ENCODE measurements around the gene ABAT. TPM values are rescaled to one million over a fixed set of nuclear protein-coding genes. Genes with fewer than 3 reads are reported as not detected.

The ABAT gene
- total and polyA plus RNA-seq, 4 donors = 4.4 to 14.0 (median 7.1) TPM

- Histone ChIP-seq H3K9me3 (ENCODE audit: control insufficient read depth in 4 of 4, insufficient read depth in 3 of 4, low read length in 3 of 4) (no peaks in the 10 kb centered on the region), H3K27ac (ENCODE audit: low read depth in 1 of 2, low read length in 1 of 2) (no peak overlapping the region), H3K9ac (ENCODE audit: insufficient read depth in 1 of 2, low read length in 2 of 2) (no peak overlapping the region), H3K4me1 (ENCODE audit: control insufficient read depth in 5 of 5, insufficient read depth in 5 of 5, low read length in 5 of 5) (no peaks in the 10 kb centered on the region), H3K27me3 (ENCODE audit: control insufficient read depth in 3 of 3, insufficient read depth in 3 of 3, low read length in 2 of 3) (no peaks in the 10 kb centered on the region), H3K36me3 (ENCODE audit: control insufficient read depth in 4 of 4, insufficient read depth in 4 of 4, low read length in 4 of 4) (peaks cover 23 to 63% (median 56%) of the 10 kb centered on the region in 4 donors), H3K4me3 (no peak overlapping the region)
- ATAC-seq (ENCODE audit: insufficient read depth, low FRiP score) = no peak
- DNase-seq = no peak
- TF ChIP-seq CTCF (IDR thresholded peaks at IDR 0.05; ENCODE audit: control extremely low read depth, extremely low read depth) = no peak
- 92 to 93% methylated on average over 9 of the region's 9 CpGs for WGBS, 2 donors
Observed at GRCh38 chr16:8631373-8631772, 43.0 kb upstream of the ABAT start.

DNA sequence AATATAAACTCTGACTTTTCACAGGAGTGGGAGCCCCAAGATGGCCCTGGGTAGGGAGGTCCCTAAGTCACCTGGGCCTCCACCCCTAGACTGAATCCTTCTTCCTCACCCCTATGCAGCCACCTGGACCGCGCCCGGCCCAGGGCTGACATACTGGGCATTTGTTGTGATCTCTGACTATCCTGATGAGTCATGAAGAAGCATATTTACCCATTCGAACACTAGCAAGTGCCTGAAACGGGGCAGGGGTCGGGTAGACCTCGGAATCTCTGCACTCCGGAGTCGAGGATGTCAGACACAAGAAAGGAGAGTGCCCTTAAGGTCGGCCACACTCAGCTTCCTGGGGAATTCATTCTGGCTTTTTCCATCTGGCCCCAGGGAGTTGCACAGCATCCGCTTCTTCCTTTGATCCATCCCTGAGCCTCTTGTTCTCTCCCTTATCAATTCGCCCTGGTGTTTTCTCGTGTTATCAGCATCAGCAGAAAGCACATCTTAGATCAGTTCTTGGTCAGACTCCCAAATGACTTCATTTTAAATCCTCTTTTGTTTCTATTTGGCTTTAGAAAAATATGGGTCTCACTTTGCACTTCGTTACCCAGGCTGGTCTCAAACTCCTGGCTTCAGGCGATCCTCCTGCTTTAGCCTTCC, 42.5 kb upstream of the ABAT start:
- ATAC-seq (ENCODE audit: insufficient read depth, low FRiP score) (no peak), DNase-seq (no peak)
- Histone ChIP-seq H3K36me3 (ENCODE audit: control insufficient read depth in 4 of 4, insufficient read depth in 4 of 4, low read length in 4 of 4) (peaks cover 23 to 62% (median 57%) of the 10 kb centered on the region in 4 donors), H3K27ac (ENCODE audit: low read depth in 1 of 2, low read length in 1 of 2) (peak overlapping the region in 1 of 2 donors; percentile 65), H3K9ac (ENCODE audit: insufficient read depth in 1 of 2, low read length in 2 of 2) (no peak overlapping the region), H3K4me1 (ENCODE audit: control insufficient read depth in 5 of 5, insufficient read depth in 5 of 5, low read length in 5 of 5) (no peaks in the 10 kb centered on the region), H3K9me3 (ENCODE audit: control insufficient read depth in 4 of 4, insufficient read depth in 3 of 4, low read length in 3 of 4) (no peaks in the 10 kb centered on the region), H3K4me3 (no peak overlapping the region), H3K27me3 (ENCODE audit: control insufficient read depth in 3 of 3, insufficient read depth in 3 of 3, low read length in 2 of 3) (no peaks in the 10 kb centered on the region)
- no peak for TF ChIP-seq CTCF (IDR thresholded peaks at IDR 0.05; ENCODE audit: control extremely low read depth, extremely low read depth)
- 70 to 71% methylated on average over 15 of the region's 15 CpGs for WGBS, 2 donors

GRCh38 chr16:8632675-8633182, 41.7 kb upstream of the ABAT start:
- Histone ChIP-seq H3K27me3 (ENCODE audit: control insufficient read depth in 3 of 3, insufficient read depth in 3 of 3, low read length in 2 of 3) (no peaks in the 10 kb centered on the region), H3K9me3 (ENCODE audit: control insufficient read depth in 4 of 4, insufficient read depth in 3 of 4, low read length in 3 of 4) (no peaks in the 10 kb centered on the region), H3K27ac (ENCODE audit: low read depth in 1 of 2, low read length in 1 of 2) (peak overlapping the region in 1 of 2 donors; percentile 56), H3K4me3 (no peak overlapping the region), H3K9ac (ENCODE audit: insufficient read depth in 1 of 2, low read length in 2 of 2) (no peak overlapping the region), H3K4me1 (ENCODE audit: control insufficient read depth in 5 of 5, insufficient read depth in 5 of 5, low read length in 5 of 5) (no peaks in the 10 kb centered on the region), H3K36me3 (ENCODE audit: control insufficient read depth in 4 of 4, insufficient read depth in 4 of 4, low read length in 4 of 4) (peaks cover 21 to 60% (median 55%) of the 10 kb centered on the region in 4 donors)
- DNase-seq = peak in 1 of 3 donors; percentile 11
- 46 to 74% methylated on average over 5 of the region's 5 CpGs for WGBS, 2 donors
- TF ChIP-seq CTCF (IDR thresholded peaks at IDR 0.05; ENCODE audit: control extremely low read depth, extremely low read depth) = no peak
- peak; percentile 60 for ATAC-seq (ENCODE audit: insufficient read depth, low FRiP score)
